Esophagus (tissue), 2 donors: ENCODE data around the gene TNFRSF9. TPM values are rescaled to one million over a fixed set of nuclear protein-coding genes. Genes with fewer than 3 reads are reported as not detected.

Experiments
- H3K27ac ChIP-seq, 2 donors: one replicate each; pipeline ENCODE4 v1.5.1; 2013; ENCODE audit warnings: low read depth in 2 of 2, mild to moderate bottlenecking in 2 of 2, inconsistent platforms in 1 of 2, low read length in 1 of 2, moderate library complexity in 1 of 2
- H3K27me3 ChIP-seq, 2 donors: one replicate each; pipeline ENCODE4 v1.6.1; 2013; ENCODE audit warnings: low read length in 2 of 2, control low read depth in 1 of 2, mild to moderate bottlenecking in 1 of 2; ENCODE audit not compliant: insufficient read depth in 2 of 2, control insufficient read depth in 1 of 2
- H3K36me3 ChIP-seq, 2 donors: one replicate each; pipeline ENCODE4 v1.6.1; 2013; ENCODE audit warnings: low read length in 1 of 2; ENCODE audit not compliant: control insufficient read depth in 2 of 2, insufficient read depth in 2 of 2
- H3K4me1 ChIP-seq, 2 donors: one replicate each; pipeline ENCODE4 v1.6.1; 2013; ENCODE audit warnings: low read length in 1 of 2; ENCODE audit not compliant: control insufficient read depth in 2 of 2, insufficient read depth in 2 of 2
- H3K4me3 ChIP-seq, 2 donors: one replicate each; pipeline ENCODE4 v1.5.1; 2013; ENCODE audit warnings: low read length in 2 of 2, mild to moderate bottlenecking in 2 of 2, low read depth in 1 of 2, moderate library complexity in 1 of 2
- H3K9me3 ChIP-seq, 2 donors: one replicate each; pipeline ENCODE4 v1.6.1; 2013; ENCODE audit warnings: mild to moderate bottlenecking in 2 of 2, low read depth in 1 of 2, low read length in 1 of 2, moderate library complexity in 1 of 2; ENCODE audit not compliant: control insufficient read depth in 2 of 2, insufficient read depth in 1 of 2
- WGBS, 2 donors: extraction: QIAGEN DNeasy Blood & Tissue Kit; methylation state at CpG; one replicate each; pipeline ENCODE4 v1.1.7; 2013; 5-methylcytosine and 5-hydroxymethylcytosine counted together
- polyA plus RNA-seq, 2 donors: library from polyadenylated mRNA; stranded (reverse); fragments of 200-250 nt; gene quantifications; one replicate each; pipeline ENCODE4 v1.2.3, GENCODE V29; 2013
- donor health status: healthy with polysubstance abuse.
- donor health status: Bipolar disorder and iron deficiency.

The TNFRSF9 gene
- polyA plus RNA-seq, 2 donors: 0.02 to 0.12 TPM

DNA sequence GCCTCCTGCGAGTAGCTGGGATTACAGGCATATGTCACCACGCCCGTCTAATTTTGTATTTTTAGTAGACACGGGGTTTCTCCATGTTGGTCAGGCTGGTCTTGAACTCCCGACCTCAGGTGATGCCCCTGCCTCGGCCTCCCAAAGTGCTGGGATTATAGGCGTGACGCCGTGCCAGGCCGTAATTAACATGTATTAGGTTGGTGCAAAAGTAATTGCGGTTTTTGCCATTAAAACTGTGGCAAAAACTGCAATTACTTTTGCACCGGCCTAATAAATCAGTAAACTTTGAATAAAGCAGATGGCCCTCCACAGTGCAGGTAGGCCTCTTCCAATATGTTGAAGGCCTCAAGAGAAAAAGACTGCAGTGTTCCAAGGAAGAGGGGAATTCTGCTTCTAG, 35.4 kb downstream of the TNFRSF9 start:
- Histone ChIP-seq H3K27ac (no peak overlapping the region), H3K27me3 (no peaks in the 10 kb centered on the region), H3K9me3 (no peaks in the 10 kb centered on the region), H3K4me3 (no peak overlapping the region), H3K4me1 (no peaks in the 10 kb centered on the region), H3K36me3 (no peaks in the 10 kb centered on the region)
- WGBS, 2 donors: 73 to 75% methylated on average over 12 of the region's 12 CpGs

DNA sequence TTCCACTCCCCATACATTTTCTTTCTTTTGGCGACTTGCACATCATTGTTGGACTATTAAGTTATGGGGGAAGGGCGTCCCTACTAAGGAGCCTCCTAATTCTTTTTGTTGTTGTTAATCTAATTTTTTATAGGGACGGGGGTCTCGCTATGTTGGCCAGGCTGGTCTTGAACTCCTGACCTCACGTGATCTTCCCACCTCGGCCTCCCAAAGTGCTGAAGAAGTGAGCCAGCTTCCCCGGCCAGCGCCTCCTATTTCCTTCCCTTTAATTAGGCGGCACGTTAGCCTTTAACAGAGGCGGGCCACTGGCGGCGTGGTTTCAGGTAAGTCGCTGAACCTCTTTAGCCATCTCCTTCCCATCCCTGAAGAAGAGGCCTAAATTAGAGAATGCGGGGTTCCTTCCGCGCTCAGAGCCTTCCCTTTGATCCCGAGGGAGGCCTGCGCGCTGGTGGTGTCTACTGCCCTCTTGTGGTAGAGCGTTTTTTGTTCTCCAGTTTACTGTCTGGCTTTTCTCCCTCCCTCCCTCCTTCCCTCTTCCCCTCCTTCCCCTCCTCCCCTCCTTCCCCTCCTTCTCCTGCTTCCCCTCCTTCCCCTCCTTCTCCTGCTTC, 38.1 kb downstream of the TNFRSF9 start:
- Histone ChIP-seq H3K36me3 (no peaks in the 10 kb centered on the region), H3K27me3 (no peaks in the 10 kb centered on the region), H3K4me3 (no peak overlapping the region), H3K27ac (no peak overlapping the region), H3K9me3 (no peaks in the 10 kb centered on the region), H3K4me1 (no peaks in the 10 kb centered on the region)
- 20 to 23% methylated on average over 21 of the region's 21 CpGs for WGBS, 2 donors

DNA sequence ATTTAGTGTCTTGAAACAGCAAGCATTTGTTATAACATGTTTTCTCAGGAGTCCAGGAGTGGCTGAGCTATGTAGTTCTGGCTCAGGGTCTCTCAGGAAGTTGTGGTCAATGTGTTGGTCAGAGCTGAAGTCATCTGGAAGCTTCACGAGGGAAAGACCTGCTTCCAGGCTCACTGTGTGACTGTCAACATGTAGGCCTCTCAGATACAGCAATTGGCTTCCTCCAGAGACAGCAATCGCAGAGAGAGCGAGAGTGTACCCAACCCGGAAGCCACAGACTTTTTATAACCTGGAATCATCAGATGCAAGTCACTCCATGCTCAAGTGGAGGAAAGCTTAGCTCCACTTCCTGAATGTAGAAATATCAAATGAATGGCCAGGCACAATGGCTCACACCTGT, 40.9 kb downstream of the TNFRSF9 start:
- no peaks in the 10 kb centered on the region for H3K27me3 ChIP-seq
- H3K27ac ChIP-seq: no peak overlapping the region
- H3K9me3 ChIP-seq: no peaks in the 10 kb centered on the region
- 81 to 85% methylated on average over 4 of the region's 4 CpGs for WGBS, 2 donors
- no peak overlapping the region for H3K4me3 ChIP-seq
- H3K36me3 ChIP-seq: no peaks in the 10 kb centered on the region
- H3K4me1 ChIP-seq: no peaks in the 10 kb centered on the region

DNA sequence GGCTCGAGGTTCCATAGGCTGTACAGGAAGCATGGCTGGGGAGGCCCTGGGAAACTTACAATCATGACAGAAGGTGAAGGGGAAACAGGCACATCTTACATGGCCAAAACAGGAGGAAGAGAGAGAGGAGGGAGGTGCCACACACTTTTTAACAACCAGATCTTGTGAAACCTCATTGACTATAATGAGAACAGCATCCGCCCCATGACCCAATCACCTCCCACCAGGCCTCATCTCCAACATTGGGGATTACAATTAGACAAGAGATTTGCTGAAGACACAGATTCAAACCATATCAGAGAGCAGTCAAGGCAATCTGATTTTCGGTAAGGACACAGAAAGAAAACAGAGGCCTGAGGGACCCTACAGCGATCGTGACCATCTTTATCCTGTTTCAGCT, 41.7 kb downstream of the TNFRSF9 start:
- Histone ChIP-seq H3K27me3 (no peaks in the 10 kb centered on the region), H3K36me3 (no peaks in the 10 kb centered on the region), H3K4me3 (no peak overlapping the region), H3K4me1 (no peaks in the 10 kb centered on the region), H3K9me3 (no peaks in the 10 kb centered on the region), H3K27ac (no peak overlapping the region)
- WGBS, 2 donors: 88 to 90% methylated on average over 5 of the region's 5 CpGs

DNA sequence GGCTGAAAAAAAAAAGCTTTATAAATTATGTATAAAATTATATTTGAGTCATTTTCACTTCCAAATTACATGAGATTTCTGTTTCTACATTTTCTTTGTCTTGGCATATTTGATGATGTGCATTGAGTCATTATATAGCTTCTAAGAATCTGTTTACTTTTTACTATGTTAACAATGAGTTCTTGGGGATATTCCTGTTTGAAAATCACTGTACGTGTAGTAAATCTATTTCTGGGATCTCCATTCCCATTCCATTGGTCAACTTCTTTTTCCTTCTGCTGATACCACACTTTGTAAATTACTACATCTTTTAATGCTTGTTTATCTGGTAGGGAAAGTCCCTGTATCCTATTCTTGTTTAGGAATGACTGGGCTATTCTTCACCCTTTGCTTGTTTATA, 43.6 kb downstream of the TNFRSF9 start:
- Histone ChIP-seq H3K36me3 (no peaks in the 10 kb centered on the region), H3K27me3 (peaks cover 0 to 3% of the 10 kb centered on the region in 2 donors), H3K9me3 (no peaks in the 10 kb centered on the region), H3K27ac (no peak overlapping the region), H3K4me1 (no peaks in the 10 kb centered on the region), H3K4me3 (no peak overlapping the region)
- WGBS, 2 donors: 29 to 42% methylated on average over 1 of the region's 1 CpG

- no peaks in the 10 kb centered on the region for H3K9me3 ChIP-seq
- no peak overlapping the region for H3K4me3 ChIP-seq
- no peaks in the 10 kb centered on the region for H3K36me3 ChIP-seq
- H3K27me3 ChIP-seq: peaks cover 0 to 3% of the 10 kb centered on the region in 2 donors
- no peak overlapping the region for H3K27ac ChIP-seq
- H3K4me1 ChIP-seq: no peaks in the 10 kb centered on the region
- 71 to 78% methylated on average over 13 of the region's 13 CpGs for WGBS, 2 donors
These were observed 47.0 kb downstream of the TNFRSF9 start for GRCh38 chr1:7893529-7894180.

DNA sequence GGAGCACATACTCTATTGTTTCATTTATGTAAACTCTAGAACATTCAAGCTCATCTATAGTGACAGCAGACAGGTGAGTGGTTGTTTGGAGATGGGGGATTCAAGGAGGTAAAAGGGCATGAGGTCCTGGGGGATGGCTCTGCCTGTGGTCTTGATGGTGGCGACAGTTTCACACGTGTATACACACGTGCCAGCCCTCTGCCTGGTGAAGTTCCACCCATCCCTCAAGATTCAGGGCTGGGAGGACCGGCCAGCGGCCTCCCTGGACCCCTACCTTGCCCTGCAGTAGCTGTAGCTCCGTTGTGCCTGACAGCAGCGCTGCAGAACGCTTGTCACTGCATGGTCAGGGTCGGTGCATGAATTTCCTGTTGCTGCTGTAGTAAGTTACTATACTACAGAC, 48.8 kb downstream of the TNFRSF9 start:
- no peaks in the 10 kb centered on the region for H3K9me3 ChIP-seq
- WGBS, 2 donors: 62 to 65% methylated on average over 9 of the region's 9 CpGs
- no peak overlapping the region for H3K4me3 ChIP-seq
- H3K4me1 ChIP-seq: no peaks in the 10 kb centered on the region
- H3K27me3 ChIP-seq: peaks cover 0 to 3% of the 10 kb centered on the region in 2 donors
- H3K36me3 ChIP-seq: no peaks in the 10 kb centered on the region
- H3K27ac ChIP-seq: no peak overlapping the region

- Histone ChIP-seq H3K27ac (no peak overlapping the region), H3K36me3 (no peaks in the 10 kb centered on the region), H3K27me3 (peaks cover 0 to 3% of the 10 kb centered on the region in 2 donors), H3K4me1 (peaks cover 0 to 2% of the 10 kb centered on the region in 2 donors), H3K4me3 (no peak overlapping the region), H3K9me3 (no peaks in the 10 kb centered on the region)
- WGBS, 2 donors: 98% methylated on average over 2 of the region's 2 CpGs
These were observed 49.8 kb downstream of the TNFRSF9 start for GRCh38 chr1:7890853-7891252.

GRCh38 chr1:7888248-7889081, 52.2 kb downstream of the TNFRSF9 start:
- peaks cover 3 to 5% of the 10 kb centered on the region in 2 donors for H3K4me1 ChIP-seq
- H3K9me3 ChIP-seq: no peaks in the 10 kb centered on the region
- 78 to 80% methylated on average over 9 of the region's 9 CpGs for WGBS, 2 donors
- no peaks in the 10 kb centered on the region for H3K36me3 ChIP-seq
- H3K27me3 ChIP-seq: peaks cover 0 to 3% of the 10 kb centered on the region in 2 donors
- no peak overlapping the region for H3K27ac ChIP-seq
- H3K4me3 ChIP-seq: no peak overlapping the region
